Adrenal gland (tissue), 5 donors: ENCODE measurements around the gene ERF.

ENCODE experiments used
- CTCF ChIP-seq, 6 experiments: fragments of 450-650 bp in 4 of 6; fragments of 200-600 bp in 2 of 6; sonication (generic) in 1 of 6; IDR thresholded peaks; 1 replicate in 5 of 6; 2 replicates in 1 of 6; pipeline versions ENCODE4 v1.5.1 to v1.8.0; 2016 to 2021; ENCODE audit warnings: antibody characterized with exemption in 6 of 6, mild to moderate bottlenecking in 2 of 6, moderate library complexity in 1 of 6
- POLR2A ChIP-seq, 2 donors: fragments of 450-650 bp; IDR thresholded peaks; one replicate each; pipeline ENCODE4 v1.6.1; 2017; ENCODE audit warnings: antibody characterized with exemption in 2 of 2, mild to moderate bottlenecking in 2 of 2, moderate library complexity in 1 of 2
- donor health status: DM: no; HTN: no; CAD: no.

- TF ChIP-seq POLR2A (IDR thresholded peaks at IDR 0.05), result no peak
- TF ChIP-seq CTCF (IDR thresholded peaks at IDR 0.05), result no peak
Measured at GRCh38 chr19:42291435-42291810, 36.5 kb upstream of the ERF start.
